Endothelial cell of umbilical vein (primary cell): ENCODE results near the gene TBC1D8. TPM values are rescaled to one million over a fixed set of nuclear protein-coding genes. Genes with fewer than 3 reads are reported as not detected.
A peak's percentile ranks its signal among the peaks of the same experiment; 100 is the strongest.

Source experiments
- BruUV-seq: library from RNA; stranded (reverse); fragments of 400-500 nt; replicated peaks from 2 replicates; lab custom pipeline; 2021; lab: Mats Ljungman, UMichigan
- CTCF ChIA-PET: fragments of 300-600, 350-600 bp; sonication (Branson Sonifier 250); formaldehyde crosslinking; loops from one replicate; lab custom pipeline; 2021; ENCODE audit warnings: antibody characterized with exemption, inconsistent platforms; lab: Charles Lee
- POLR2A ChIA-PET: fragments of 300-600, 350-600 bp; sonication (Branson Sonifier 250); formaldehyde crosslinking; loops from one replicate; lab custom pipeline; 2021; ENCODE audit warnings: antibody characterized with exemption, inconsistent platforms; lab: Charles Lee
- DNase-seq: peaks from one replicate; pipeline ENCODE4 v3.0.0-alpha.2; 2011; ENCODE audit warnings: low read depth, low spot score
- FAIRE-seq: peaks from 2 replicates; lab custom pipeline; 2011; peaks lifted over from hg19 to GRCh38; lab: Jason Lieb, UNC
- H2AFZ ChIP-seq: 2 replicates; pipeline ENCODE4 v1.6.0; 2012; ENCODE audit warnings: low read depth, low read length, control low read depth, inconsistent platforms
- H3K27ac ChIP-seq: 2 replicates; pipeline ENCODE4 v1.5.1; 2011; ENCODE audit warnings: low read depth, mild to moderate bottlenecking, control low read depth, low read length, moderate library complexity; ENCODE audit not compliant: insufficient read depth
- H3K27me3 ChIP-seq, 2 experiments: 2 replicates each; pipeline versions ENCODE4 v1.6.0 to v1.6.1; 2011; ENCODE audit warnings: low read length in 2 of 2, mixed read lengths in 1 of 2; ENCODE audit not compliant: control insufficient read depth in 2 of 2, insufficient read depth in 2 of 2
- H3K36me3 ChIP-seq, 2 experiments: 2 replicates in 1 of 2; 3 replicates in 1 of 2; pipeline ENCODE4 v1.5.1; 2011; ENCODE audit warnings: low read length in 2 of 2, mild to moderate bottlenecking in 1 of 2, moderate library complexity in 1 of 2; ENCODE audit not compliant: control insufficient read depth in 2 of 2, insufficient read depth in 2 of 2; ENCODE audit errors: extremely low read depth in 1 of 2
- H3K4me1 ChIP-seq: 3 replicates; pipeline ENCODE4 v1.5.1; 2011; ENCODE audit warnings: mild to moderate bottlenecking, low read length; ENCODE audit not compliant: control insufficient read depth, insufficient read depth; ENCODE audit errors: extremely low read depth
- H3K4me2 ChIP-seq: 2 replicates; pipeline ENCODE4 v1.6.1; 2011; ENCODE audit warnings: low read length, control low read depth, mixed read lengths; ENCODE audit not compliant: insufficient read depth
- H3K4me3 ChIP-seq, 3 experiments: fragments of 200-600 bp in 1 of 3; sonication (generic), shearing (Covaris generic) in 1 of 3; replicated peaks in 1 of 3; 2 replicates each; pipeline ENCODE4 v1.5.1; 2011 to 2016; ENCODE audit warnings: control low read depth in 3 of 3, low read length in 3 of 3, mild to moderate bottlenecking in 2 of 3, inconsistent platforms in 1 of 3, low read depth in 1 of 3, moderate library complexity in 1 of 3; ENCODE audit not compliant: insufficient read depth in 1 of 3
- H3K79me2 ChIP-seq: 2 replicates; pipeline ENCODE4 v1.6.0; 2012; ENCODE audit warnings: low read length, inconsistent platforms; ENCODE audit not compliant: control insufficient read depth, insufficient read depth
- H3K9ac ChIP-seq: replicated peaks from 2 replicates; pipeline ENCODE3; 2011; ENCODE audit warnings: low read length, control low read depth; ENCODE audit not compliant: insufficient read depth; ENCODE audit errors: extremely low read depth
- H3K9me1 ChIP-seq: replicated peaks from 3 replicates; pipeline ENCODE4 v1.6.0; 2011; ENCODE audit warnings: mild to moderate bottlenecking, low read length; ENCODE audit not compliant: control insufficient read depth, insufficient read depth; ENCODE audit errors: extremely low read depth
- H3K9me3 ChIP-seq: replicated peaks from 2 replicates; pipeline ENCODE4 v1.5.1; 2012; ENCODE audit warnings: low read length, inconsistent platforms; ENCODE audit not compliant: control insufficient read depth, insufficient read depth
- H4K20me1 ChIP-seq: replicated peaks from 2 replicates; pipeline ENCODE3; 2011; ENCODE audit warnings: mild to moderate bottlenecking, low read length; ENCODE audit not compliant: control insufficient read depth, insufficient read depth; ENCODE audit errors: extremely low read depth
- EZH2 ChIP-seq: IDR thresholded peaks from 2 replicates; pipeline ENCODE4 v1.6.1; 2012; ENCODE audit warnings: borderline replicate concordance, low read depth, mild to moderate bottlenecking, moderate library complexity, low read length, inconsistent platforms; ENCODE audit not compliant: severe bottlenecking
- FOS ChIP-seq: IDR thresholded peaks from 2 replicates; pipeline ENCODE4 v1.6.1; 2011; ENCODE audit warnings: mild to moderate bottlenecking, low read length, moderate library complexity, borderline replicate concordance; ENCODE audit not compliant: insufficient read depth
- JUN ChIP-seq: IDR thresholded peaks from 2 replicates; pipeline ENCODE4 v1.6.1; 2011; ENCODE audit warnings: borderline replicate concordance, low read depth; ENCODE audit not compliant: insufficient read length, insufficient read depth
- MYC ChIP-seq: IDR thresholded peaks from one replicate; pipeline ENCODE4 v1.6.1; 2011; ENCODE audit warnings: mild to moderate bottlenecking, low read depth, low read length
- POLR2AphosphoS5 ChIP-seq: IDR thresholded peaks from 2 replicates; pipeline ENCODE4 v1.6.1; 2012; ENCODE audit warnings: low read depth, mild to moderate bottlenecking, control low read depth, low read length, moderate library complexity; ENCODE audit not compliant: insufficient read depth
- dilution Hi-C: fragments of 300-500 bp; cut with MboI; formaldehyde crosslinking; loops from one replicate; pipeline ENCODE4 v1.15.0; 2019; ENCODE audit warnings: low sequenced_read_pairs; ENCODE audit not compliant: extremely low pct_ligation_motif_present
- intact Hi-C: fragments of 100-400 bp; cut with micrococcal nuclease; formaldehyde crosslinking; loops from one replicate; pipeline ENCODE4 v1.10.0; 2022
- polyA plus RNA-seq, 4 experiments: library from polyadenylated mRNA; depleted of rRNA in 3 of 4; stranded (reverse) in 3 of 4; unstranded in 1 of 4; fragments of >200 nt; gene quantifications; 2 replicates each; pipeline versions ENCODE4 v1.2.1 to v1.2.3, GENCODE V29; 2011 to 2012; ENCODE audit warnings: missing spikeins in 1 of 4
- total RNA-seq: library from RNA; stranded (reverse); gene quantifications from 2 replicates; pipeline ENCODE4 v1.2.3, GENCODE V29; 2021
- TF ChIP-seq, protein P1 (sequence below), 2 donors: IDR thresholded peaks; 1 replicate in 1 of 2; 2 replicates in 1 of 2; pipeline ENCODE4 v1.5.1; 2011; ENCODE audit warnings: low read length in 2 of 2, mild to moderate bottlenecking in 2 of 2, moderate library complexity in 2 of 2, control low read depth in 1 of 2, inconsistent platforms in 1 of 2, low read depth in 1 of 2; ENCODE audit not compliant: insufficient read depth in 1 of 2; ENCODE audit errors: extremely low read depth in 1 of 2
- TF ChIP-seq, protein P2 (sequence below): IDR thresholded peaks from 2 replicates; pipeline ENCODE4 v1.6.1; 2011; ENCODE audit not compliant: insufficient read depth, insufficient read length

The TBC1D8 gene
- total and polyA plus RNA-seq, 2 donors (not counting 3 experiments of a cell fraction or from before 2014, with no cell fraction given), result 28.5 to 32.1 TPM

DNA sequence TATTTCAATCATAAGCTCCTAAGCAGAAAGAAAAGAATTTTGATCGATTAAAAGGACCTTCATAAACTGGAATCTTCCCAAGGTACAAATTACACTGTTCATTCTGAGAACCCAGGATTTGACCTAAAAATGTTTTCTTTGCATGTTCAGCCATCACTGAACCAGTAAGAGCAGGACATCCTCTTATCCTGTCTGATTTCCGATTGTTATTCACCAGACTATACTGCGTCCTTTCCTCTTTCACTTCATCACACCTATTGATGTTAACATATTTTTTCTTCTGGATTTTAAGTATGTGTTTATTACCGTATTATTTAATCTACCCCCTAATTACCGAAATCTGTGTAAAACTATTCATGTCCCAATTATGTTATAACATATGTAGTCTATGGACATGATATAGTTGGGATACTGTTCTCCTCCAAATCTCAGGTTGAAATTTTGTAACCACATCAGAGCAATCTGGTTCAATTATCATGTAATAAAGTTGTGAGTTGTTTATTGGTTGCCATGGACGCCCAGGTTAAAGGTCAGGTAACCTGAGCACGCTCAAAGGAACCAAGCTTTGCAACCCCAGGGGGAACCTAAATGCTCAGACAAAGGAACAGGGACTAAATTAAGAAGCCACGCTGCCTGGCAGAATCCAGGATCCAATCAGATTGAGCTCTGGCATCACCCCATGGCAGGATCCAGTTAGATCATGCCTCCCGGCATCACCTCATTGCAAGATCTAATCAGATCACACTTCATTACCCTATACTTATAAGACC is 11.6 kb upstream of the TBC1D8 start:
- BruUV-seq, result no TSS peak
- DNase-seq, result peak; percentile 34
- Histone ChIP-seq H3K4me2 (peak overlapping the region; percentile 23), H3K27ac (no peak overlapping the region), H3K9me3 (no peaks in the 10 kb centered on the region), H2AFZ (no peak overlapping the region), H3K9me1 (no peaks in the 10 kb centered on the region), H3K4me3 (no peak overlapping the region), H3K27me3 (no peaks in the 10 kb centered on the region), H3K79me2 (no peaks in the 10 kb centered on the region), H3K4me1 (peaks cover 8% of the 10 kb centered on the region), H4K20me1 (no peaks in the 10 kb centered on the region), H3K9ac (no peak overlapping the region), H3K36me3 (no peaks in the 10 kb centered on the region)
- intact Hi-C loops (no loop called here), dilution Hi-C loops (no loop called here)
- ChIA-PET CTCF (interaction anchor here (0.8 to 2.1 kb wide), 4 partner anchors 10 to 126 kb away, joined by 3 to 7 read pairs (median 6); no protein-coding TSS in a partner anchor), POLR2A (no interaction called here)
- FAIRE-seq, result peak; percentile 52
- TF ChIP-seq, protein P1, sequence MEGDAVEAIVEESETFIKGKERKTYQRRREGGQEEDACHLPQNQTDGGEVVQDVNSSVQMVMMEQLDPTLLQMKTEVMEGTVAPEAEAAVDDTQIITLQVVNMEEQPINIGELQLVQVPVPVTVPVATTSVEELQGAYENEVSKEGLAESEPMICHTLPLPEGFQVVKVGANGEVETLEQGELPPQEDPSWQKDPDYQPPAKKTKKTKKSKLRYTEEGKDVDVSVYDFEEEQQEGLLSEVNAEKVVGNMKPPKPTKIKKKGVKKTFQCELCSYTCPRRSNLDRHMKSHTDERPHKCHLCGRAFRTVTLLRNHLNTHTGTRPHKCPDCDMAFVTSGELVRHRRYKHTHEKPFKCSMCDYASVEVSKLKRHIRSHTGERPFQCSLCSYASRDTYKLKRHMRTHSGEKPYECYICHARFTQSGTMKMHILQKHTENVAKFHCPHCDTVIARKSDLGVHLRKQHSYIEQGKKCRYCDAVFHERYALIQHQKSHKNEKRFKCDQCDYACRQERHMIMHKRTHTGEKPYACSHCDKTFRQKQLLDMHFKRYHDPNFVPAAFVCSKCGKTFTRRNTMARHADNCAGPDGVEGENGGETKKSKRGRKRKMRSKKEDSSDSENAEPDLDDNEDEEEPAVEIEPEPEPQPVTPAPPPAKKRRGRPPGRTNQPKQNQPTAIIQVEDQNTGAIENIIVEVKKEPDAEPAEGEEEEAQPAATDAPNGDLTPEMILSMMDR (IDR thresholded peaks at IDR 0.05; ENCODE audit: extremely low read depth in 1 of 2, insufficient read depth in 1 of 2, low read depth in 1 of 2, low read length in 2 of 2), result no peak
- TF ChIP-seq, protein P2, sequence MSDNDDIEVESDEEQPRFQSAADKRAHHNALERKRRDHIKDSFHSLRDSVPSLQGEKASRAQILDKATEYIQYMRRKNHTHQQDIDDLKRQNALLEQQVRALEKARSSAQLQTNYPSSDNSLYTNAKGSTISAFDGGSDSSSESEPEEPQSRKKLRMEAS, result no peak
- TF ChIP-seq JUN, result no peak
- no peak for TF ChIP-seq MYC
- no peak for TF ChIP-seq POLR2AphosphoS5
- no peak for TF ChIP-seq EZH2
- no peak for TF ChIP-seq FOS
